IPS DF 4.7 (cell line): ENCODE results near the gene COPZ1.
"Not testable (repeated sequence)": the region's sequence is repeated elsewhere in the genome, so short reads cannot be mapped to it uniquely, and the experiment has no call there.

Source experiments
- DNase-seq: peaks from one replicate; pipeline ENCODE4 v3.0.0-alpha.2; 2013; ENCODE audit warnings: low spot score; ENCODE audit errors: extremely low read depth

The COPZ1 gene, protein sequence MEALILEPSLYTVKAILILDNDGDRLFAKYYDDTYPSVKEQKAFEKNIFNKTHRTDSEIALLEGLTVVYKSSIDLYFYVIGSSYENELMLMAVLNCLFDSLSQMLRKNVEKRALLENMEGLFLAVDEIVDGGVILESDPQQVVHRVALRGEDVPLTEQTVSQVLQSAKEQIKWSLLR

DNA sequence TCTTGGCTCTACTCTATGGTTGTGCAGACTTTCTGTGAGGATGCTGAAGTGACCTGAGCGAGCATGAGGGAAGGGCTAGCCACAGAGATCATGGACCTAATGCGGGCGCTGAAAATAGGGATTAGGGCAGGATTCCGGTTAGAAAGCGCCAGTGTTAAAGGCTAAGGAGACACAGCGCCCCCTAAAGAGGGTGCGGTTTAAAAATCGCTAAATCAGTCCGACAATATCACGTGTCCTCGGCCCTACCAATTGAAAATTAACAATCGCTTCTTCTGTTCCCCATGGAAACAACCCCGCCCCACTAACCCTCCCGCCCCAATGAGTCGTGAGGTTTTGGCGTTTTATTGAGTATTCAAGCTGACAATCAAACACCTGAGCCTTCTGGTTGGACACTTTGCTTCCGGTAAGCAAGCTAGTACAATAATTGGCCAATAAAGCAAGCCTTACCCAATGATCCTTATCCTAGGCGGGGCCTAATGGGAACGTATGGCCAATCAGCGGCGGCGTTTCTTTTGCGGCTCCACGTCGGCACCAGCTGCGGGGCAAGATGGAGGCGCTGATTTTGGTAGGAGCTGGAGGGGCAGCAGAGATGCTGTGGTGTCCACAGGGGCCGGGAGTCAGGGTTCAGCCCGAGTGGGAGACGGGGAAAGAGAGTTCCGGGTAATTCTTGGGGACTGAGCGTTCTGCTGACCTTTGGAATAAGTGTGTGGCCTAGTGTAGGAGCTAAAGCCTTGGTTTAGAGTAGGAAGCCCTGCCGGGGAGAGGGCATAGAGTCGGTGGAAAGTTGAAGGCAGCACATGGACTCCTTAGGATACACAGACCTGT lies at the start of gene COPZ1:
Gene COPZ1 (plus strand): TSS at position 515 of the 825 bp plus-strand sequence. CDS start 33 bp downstream, at position 548.
- DNase-seq: peak; percentile 100

DNA sequence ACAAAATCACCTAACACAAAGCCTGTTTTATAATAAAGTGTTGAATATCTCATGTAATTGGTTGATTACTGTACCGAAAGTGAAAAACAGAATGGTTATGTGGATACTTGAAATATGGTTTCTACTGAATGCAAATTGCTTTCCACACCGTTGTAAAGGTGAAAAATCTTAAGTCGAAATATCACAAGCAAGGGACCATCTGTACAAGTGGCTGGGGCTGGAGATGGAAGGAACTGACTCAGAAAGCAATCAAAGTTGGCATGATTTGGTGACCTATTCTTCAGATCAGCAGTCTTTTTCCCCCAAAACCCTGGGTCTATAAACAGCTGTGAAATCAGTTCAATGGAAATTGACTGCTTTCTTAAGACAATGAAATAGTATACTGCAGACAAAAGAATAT lies 48.6 kb upstream of the COPZ1 start:
- no peak for DNase-seq

DNA sequence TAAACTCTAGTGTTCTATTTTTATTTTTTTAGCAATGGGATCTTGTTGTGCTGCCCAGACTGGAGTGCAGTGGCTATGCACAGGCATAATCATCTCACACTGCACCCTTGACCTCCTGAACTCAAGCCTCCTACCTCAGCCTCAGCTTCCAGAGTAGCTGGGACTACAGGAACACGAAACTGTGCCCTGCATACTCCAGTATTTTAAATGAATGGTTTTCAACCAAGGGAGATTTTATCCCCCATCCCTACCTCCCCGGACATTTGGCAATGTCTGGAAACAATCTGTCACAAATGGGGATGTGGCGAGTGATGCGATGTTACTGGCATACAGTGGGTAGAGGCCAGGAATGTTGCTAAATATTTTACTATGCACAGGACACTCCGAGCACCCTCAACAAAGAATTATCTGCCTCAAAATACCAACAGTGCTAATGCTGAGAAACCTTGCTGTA lies 47.1 kb upstream of the COPZ1 start:
- DNase-seq: no peak

DNA sequence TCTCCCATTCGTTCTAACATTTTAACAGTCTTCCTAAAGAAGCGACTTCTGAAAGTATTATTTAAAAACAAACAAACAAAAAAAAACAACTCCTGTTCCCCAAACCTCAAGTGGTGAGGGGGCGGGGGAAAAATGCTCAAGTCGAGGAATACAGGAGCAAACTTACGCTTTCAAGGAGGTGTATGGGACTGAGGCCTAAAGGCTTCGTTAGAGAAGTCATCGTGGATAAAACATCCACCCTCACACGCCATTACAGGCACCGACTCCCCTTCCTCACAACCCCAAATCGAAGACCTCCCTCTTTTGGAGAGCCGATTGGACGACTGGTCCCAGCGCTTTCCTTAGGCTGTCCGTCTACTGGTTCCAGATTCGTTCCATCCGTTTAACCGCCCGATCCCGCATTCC lies 45.7 kb upstream of the COPZ1 start:
- DNase-seq: no peak

DNA sequence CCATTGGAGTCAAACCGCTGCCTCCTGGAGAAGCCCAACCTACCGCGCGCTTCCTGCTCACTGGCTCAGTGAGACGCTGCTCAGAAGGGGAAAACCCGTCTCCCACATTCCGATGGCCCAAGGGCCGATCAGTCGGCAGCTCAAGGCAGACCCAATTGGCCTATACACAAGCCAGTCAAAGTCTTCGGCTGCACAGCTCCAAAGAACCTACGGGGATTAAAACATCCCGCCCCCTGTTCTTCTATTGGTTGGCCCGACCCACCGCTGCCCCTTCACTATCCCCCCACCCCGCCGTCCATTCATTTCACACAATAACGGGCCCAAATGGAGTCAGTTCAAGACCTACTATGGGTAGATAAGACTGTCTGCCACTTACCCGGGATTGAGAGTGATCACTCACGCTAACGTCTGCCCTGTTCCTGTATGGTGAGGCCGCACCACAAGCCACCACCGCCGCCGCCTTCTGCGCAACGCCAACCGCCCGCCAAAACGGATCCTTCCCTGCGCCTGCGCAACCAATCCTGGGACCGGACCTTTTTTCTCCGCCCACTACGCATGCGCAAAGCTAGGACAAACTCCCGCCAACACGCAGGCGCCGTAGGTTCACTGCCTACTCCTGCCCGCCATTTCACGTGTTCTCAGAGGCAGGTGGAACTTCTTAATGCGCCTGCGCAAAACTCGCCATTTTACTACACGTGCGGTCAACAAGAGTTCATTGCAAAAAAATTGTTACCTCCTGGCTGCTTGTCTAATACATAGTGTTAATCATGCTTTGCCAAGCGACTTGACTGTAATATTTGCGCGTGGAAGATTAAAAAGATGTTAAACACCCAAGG lies 45.1 kb upstream of the COPZ1 start, which contains the start of gene CBX5:
Gene CBX5 (minus strand): TSS at position 491 of the 836 bp plus-strand sequence. CDS start 22,472 bp downstream, outside the sequence.
- peak; percentile 99 for DNase-seq

DNA sequence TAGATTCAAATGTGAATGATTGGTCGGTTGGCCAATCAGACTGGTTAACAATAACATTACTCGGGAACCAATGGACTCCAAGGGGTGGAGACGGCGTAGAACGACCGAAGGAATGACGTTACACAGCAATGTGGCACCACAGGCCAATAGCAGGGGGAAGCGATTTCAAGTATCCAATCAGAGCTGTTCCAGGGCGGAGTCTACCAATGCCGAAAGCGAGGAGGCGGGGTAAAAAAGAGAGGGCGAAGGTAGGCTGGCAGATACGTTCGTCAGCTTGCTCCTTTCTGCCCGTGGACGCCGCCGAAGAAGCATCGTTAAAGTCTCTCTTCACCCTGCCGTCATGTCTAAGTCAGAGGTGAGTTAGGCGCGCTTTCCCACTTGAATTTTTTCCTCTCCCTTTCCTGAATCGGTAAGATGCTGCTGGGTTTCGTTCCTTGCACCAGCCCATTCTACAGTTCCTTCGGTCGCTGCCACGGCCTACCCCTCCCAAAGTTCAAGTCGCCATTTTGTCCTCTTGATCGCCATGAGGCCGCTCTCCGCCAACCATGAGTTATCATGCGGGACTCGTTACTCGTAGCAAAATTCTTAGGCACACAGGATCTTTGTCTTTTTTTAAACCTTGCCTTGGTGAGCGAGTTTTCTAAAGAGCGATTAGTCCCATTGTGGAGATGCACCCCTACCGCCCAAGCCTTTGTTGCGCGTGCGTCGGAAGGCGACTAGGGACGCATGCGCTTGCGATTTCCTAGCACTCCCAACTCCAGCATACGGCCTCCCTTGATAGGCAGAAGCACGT lies 44.3 kb upstream of the COPZ1 start, which contains the start of gene HNRNPA1:
Gene HNRNPA1 (plus strand): TSS at position 259 of the 793 bp plus-strand sequence. CDS start 82 bp downstream, at position 341.
- DNase-seq: peak; percentile 100

DNA sequence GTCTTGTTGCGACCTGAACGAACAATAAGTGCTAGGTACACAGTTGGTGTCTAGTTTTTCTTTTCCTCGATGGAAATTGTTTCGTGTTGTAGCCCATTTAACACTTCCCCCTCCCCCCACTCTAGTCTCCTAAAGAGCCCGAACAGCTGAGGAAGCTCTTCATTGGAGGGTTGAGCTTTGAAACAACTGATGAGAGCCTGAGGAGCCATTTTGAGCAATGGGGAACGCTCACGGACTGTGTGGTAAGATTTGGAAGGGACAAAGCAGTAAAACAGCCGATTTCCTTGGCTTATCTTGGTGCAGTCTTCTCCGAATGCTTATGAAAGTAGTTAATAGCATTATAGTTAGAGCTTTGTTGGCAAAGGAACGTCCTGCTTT lies 43.7 kb upstream of the COPZ1 start:
- DNase-seq: not testable (repeated sequence)

DNA sequence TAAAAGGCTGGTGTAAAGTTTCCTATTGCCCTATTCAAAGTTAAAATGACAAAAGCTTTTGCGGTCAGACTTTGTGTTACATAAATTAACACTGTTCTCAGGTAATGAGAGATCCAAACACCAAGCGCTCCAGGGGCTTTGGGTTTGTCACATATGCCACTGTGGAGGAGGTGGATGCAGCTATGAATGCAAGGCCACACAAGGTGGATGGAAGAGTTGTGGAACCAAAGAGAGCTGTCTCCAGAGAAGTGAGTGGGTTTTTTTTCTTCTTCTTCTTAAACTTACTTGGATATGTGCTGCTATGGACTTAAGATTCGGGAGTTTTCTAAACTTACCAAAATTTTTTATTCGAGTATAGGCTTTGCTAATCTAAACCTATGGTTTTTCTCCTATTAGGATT lies 43.2 kb upstream of the COPZ1 start:
- not testable (repeated sequence) for DNase-seq

DNA sequence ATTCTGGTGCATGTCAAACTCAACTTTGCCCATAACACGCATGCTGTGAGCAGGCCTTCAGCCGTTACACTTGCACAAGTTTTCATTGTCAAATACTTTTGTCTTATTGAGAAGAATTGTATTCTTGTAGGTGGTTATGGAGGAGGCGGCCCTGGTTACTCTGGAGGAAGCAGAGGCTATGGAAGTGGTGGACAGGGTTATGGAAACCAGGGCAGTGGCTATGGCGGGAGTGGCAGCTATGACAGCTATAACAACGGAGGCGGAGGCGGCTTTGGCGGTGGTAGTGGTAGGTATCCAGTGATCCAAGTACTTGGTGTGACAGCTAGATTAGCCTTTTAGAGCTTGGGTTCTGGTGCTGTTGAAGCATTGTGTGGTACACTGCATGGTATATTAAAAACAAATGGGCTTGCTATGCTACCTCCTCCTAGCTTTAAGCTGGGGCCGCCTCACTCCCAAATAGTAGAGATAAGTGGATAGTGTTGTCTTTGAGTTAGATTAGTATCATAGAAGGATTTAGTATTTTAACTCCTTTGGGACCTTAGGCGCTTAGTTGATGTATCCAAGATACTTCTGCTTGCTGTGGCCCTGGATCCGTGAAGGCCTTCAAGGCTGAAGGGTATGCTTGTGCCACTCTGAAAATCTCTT lies 41.9 kb upstream of the COPZ1 start:
- no peak for DNase-seq

DNA sequence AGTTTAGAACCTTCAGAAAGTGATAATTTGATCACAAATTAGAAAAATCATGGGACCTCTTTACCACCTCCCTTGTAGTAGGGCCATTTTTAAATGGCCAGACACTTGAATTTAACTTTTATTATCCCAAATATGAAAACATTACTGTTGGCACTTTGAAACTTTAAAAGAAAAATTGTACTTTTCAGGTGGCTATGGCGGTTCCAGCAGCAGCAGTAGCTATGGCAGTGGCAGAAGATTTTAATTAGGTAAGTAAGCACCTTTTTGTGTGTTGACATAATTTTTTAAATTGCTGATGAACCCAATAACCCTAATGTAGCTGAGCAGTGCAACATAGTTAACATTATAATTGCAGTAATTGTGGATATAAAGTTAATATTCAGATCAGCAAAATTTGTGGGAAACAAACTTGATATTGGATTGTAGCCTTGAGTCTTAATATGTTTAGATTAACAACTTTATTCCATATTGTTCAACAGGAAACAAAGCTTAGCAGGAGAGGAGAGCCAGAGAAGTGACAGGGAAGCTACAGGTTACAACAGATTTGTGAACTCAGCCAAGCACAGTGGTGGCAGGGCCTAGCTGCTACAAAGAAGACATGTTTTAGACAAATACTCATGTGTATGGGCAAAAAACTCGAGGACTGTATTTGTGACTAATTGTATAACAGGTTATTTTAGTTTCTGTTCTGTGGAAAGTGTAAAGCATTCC lies 40.7 kb upstream of the COPZ1 start:
- DNase-seq: not testable (repeated sequence)

DNA sequence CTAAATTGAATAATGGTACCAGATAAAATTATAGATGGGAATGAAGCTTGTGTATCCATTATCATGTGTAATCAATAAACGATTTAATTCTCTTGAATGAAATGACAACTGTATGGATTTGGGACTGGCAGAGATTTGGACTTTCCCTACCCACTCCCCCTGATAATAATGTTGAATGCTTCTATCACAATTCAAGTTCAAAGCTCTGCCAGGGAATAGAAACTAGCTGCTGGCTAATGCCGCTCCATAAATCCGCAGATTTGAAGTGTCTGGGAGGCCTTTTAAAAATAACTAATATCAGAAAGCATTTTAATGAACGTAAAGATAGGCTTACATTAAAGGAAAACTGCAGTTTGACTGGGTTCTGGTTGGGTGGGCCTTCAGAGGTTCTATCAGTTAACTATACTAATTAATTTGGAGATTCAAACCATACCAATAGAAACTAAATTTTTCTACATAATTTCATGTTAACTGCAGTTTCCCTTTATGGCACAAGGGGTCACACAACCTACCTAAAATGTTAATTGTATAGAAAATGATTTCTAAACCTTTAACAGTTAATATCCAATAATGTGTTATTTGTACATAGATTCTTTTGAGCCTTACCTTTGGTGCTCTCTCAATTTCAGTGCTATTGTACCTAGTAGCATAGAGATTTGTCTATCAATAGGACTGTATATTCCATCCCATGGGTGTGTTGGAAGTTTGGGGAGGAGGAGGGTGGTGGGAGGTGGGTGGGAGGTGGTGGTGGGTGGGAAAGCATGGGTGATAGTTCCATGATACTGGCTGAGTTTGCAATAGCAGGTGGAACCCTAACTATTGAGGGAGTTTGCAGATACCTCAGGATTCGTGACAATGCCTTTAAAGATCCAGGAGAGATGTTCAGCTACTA lies 39.5 kb upstream of the COPZ1 start:
- no peak for DNase-seq

DNA sequence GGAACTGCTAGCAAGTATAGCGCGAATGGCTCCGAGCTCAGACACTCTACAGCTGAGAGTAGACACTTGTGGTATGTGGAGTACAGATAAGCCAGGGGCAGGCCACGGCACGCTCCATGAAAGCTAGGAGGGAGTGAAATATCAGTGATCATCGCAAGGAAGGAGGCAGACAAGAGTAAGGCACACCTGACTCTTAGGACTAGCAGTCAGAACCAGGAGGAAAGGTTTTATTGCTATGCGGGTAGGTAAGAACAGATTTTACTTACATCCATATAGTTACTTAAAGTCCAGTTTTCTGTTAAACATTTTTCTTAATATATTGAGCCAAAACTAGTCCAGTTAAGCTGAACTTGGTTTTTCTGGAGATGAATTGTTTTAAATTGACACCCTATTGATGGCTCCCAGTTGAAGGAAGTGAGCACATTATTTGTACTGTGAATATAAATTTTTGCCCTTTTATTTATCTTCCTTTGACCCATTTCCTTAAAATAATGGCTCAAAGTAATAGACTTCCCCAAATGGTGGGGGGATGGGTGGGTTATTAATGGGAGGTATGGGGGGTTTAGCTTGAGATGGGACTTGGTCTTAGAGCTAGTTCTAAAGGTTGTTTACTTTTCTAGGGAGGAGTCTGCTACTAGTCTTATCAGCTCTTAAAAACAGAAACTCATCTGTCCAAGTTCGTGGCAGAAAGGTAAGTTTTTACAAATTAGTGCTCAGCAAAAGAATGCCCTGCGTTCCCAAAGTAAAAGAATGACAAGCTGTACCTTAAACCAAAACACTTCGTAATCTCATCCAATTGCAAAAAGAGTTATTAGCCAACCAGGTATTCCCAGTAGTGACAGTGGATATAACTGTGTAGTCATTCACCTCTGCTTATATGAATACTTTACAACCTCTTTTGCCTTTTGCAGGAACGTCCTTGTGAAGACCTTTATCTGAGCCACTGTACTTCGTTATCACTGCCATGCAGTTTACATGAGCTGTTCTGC lies 38.6 kb upstream of the COPZ1 start:
- DNase-seq: no peak

DNA sequence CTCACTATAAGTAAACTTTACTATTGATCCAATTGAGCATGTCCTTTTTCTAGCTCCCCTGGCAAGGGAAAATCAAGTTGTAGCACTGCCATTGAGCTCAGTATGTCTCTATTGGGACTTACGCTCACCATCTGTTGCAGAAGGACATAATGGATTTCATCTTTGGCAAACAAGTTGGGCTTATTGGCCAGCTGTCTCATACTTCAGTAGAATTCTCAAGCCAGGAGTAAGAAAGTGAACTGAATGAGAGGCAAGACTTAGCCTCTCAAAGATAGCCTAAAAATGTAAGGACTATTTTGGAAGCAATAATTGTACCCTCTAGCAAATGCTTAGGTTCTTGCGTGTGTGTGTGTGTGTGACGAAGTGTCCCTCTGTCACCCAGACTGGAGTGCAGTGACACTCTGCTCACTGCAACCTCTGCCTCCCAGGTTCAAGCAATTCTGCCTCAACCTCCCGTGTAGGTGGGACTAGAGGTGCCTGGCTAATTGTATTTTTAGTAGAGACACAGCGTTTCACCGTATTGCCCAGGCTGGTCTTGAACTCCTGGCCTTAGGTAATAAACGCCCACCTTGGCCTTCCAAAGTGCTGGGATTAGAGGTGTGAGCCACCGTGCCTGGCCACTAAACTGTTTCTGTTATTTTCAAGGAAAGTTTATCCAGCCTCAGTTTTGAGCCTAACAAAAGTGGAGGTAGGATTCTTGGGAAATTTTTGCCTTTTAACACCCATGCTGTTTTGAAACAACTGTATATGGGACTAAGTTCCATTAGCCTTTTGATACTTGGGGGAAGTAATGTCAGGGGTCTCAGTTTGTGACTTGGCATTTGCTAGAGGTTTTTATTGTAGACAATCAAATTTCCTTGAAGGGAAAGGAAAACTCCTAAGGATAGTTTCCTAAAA lies 37.4 kb upstream of the COPZ1 start:
- no peak for DNase-seq

DNA sequence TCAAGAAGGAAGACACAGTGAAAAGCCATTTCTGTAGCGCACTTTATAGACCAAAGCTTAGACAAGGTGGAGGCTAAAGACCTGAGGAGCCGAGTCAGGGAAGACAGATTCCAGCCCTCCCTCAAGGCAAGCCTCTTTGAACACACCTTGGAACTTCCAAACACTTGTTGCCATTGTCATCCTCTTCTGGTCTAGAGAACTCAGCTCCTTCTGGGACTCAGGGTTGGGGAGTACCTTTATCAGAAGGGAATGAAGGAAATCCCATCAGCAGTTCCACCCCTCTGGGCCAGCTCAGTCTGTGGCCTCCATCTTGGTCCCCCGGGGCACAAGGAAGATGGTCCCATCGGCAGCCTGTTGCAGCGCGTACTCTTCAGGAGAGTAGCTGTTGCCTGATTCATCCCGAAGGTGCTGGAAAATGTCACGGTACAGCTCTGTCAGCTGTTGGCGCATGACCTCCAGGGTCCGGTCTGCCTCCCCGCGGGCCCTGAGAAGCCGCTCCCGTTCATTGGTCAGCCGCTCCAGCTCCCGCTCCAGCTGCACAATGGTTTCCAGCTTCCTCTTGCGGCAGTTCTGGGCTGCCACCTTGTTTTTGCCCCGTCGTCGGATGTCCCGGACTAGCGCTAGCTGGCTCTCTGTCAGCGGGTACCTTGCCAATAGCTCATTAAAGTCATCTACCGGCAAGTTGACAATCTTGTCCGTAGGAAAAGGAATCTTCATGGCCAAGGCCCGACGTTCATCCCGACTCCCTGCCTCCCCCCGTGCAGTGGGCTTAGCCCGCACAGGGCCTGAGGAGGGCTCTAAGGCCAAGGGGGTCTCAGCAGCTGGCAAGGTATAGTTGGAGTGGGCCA lies 32.6 kb upstream of the COPZ1 start:
- DNase-seq: no peak

DNA sequence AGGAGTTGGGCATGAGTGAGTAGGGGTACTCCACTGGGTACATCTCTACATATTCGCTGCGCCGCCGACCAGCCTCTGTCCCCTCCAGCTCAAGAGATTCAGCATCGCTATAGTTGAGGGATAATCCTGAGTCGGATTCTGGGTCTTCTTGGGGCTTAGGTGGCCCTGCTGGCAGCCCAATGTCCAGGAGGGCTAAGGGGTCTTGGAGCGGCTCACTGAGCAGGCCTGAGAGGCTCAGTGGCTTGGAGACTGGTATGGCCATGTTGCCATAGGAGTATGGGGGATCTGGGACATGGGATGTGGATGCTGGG lies 32.0 kb upstream of the COPZ1 start:
- no peak for DNase-seq
